ENCODE measurements around the gene LAMC2. TPM values are rescaled to one million over a fixed set of nuclear protein-coding genes. Genes with fewer than 3 reads are reported as not detected.
A peak's percentile ranks its signal among the peaks of the same experiment; 100 is the strongest.

Gene LAMC2
- total and polyA plus RNA-seq, 2 of the 13 experiments (the other 11 are each of a cell fraction or from before 2014, with no cell fraction given): 0.03 TPM; not detected in 1

DNA sequence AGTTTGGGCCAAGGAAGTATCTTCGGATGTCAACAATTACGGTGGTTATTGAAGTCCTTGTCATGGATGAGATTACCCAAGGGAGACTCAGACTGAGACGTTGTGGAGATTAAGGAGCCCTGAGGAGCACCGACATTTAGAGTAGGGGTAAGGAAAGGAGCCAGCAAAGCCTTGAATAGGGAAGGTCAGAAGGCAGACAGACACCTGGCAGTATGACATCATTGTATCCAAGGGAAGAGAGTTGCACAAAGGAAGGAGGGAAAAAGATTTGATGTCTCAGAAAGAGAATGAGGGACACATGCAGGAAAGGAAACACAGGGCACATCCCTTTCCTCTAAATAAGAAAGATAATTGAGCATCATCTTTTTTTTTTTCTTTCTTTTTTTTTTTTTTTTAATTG lies 11.7 kb downstream of the LAMC2 start:
- Histone ChIP-seq H3K9ac (ENCODE audit: insufficient read depth, low read depth, low read length) (no peak overlapping the region), H4K20me1 (ENCODE audit: insufficient read depth, low read length) (no peaks in the 10 kb centered on the region), H3K9me3 (ENCODE audit: low read length) (no peaks in the 10 kb centered on the region), H3K4me3 (replicated peaks in 1 of 3; ENCODE audit: insufficient read depth in 1 of 3, low read depth in 2 of 3, low read length in 3 of 3) (no peak overlapping the region), H3K79me2 (ENCODE audit: insufficient read depth, low read length) (no peaks in the 10 kb centered on the region), H3K4me1 (ENCODE audit: insufficient read depth, low read length) (no peaks in the 10 kb centered on the region), H3K27ac (ENCODE audit: extremely low read length, insufficient read depth, low read length) (no peak overlapping the region), H3K4me2 (ENCODE audit: low read depth, low read length) (no peak overlapping the region), H3K36me3 (replicated peaks in 1 of 2; ENCODE audit: control insufficient read depth in 1 of 2, insufficient read depth in 2 of 2, low read length in 2 of 2) (no peaks in the 10 kb centered on the region), H3K27me3 (ENCODE audit: control insufficient read depth in 1 of 2, insufficient read depth in 2 of 2, low read length in 2 of 2) (peaks cover 1 to 3% of the 10 kb centered on the region in 2 experiments; a peak in 2 of 5 replicates), H2AFZ (ENCODE audit: low read length) (no peak overlapping the region)
- CTCF ChIA-PET (ENCODE audit: low intra/inter-chr PET ratio, low total read pairs): no interaction called here
- DNase-seq (ENCODE audit: low spot score): no peak
- ATAC-seq: no peak
- WGBS (ENCODE audit: low lambda C conversion rate): 43% methylated on average over 4 of the region's 4 CpGs
- in situ Hi-C loops (cut with HindIII; ENCODE audit: extremely low pct_ligation_motif_present, low pct_unique_long_range_greater_than_20kb) (no loop called here), intact Hi-C loops (cut with micrococcal nuclease; ENCODE audit: unreplicated experiment) (no loop called here)
- TF ChIP-seq IKZF4 (CRISPR knock-in tag; IDR thresholded peaks at IDR 0.05; ENCODE audit: borderline replicate concordance, low read depth, not compliant biosample characterization): no peak
- peak; percentile 73 for TF ChIP-seq ATF7 (IDR thresholded peaks at IDR 0.05)
- TF ChIP-seq ATF7 (CRISPR knock-in tag; IDR thresholded peaks at IDR 0.05): no peak
- FAIRE-seq: no peak
- no TSS peak for BruUV-seq (replicated peaks)
- POLR2A ChIA-PET: no interaction called here

DNA sequence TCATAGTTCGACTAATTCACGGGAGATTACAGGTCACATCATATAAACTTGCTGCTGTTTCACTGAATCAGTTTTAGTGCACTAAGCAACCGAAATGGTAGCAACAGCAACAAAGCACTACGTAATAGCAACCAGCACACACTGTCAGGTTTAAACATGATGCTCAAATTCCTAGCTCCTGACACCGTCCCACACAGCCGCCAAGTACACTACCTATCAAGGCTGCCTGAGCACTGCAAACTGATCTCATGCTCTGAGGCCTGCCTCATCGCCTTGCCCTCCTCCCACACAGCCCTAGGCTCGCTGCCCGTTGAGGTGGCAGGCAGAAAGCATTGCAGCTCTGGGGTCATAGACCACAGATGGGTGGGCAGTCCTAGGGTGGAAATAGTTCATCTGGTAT lies 12.4 kb downstream of the LAMC2 start:
- 0% methylated on average over 3 of the region's 9 CpGs for WGBS (ENCODE audit: low lambda C conversion rate)
- peak; percentile 51; the same call in 1 of the 3 replicates for ATAC-seq
- TF ChIP-seq ISX (CRISPR knock-in tag; conservative IDR thresholded peaks at IDR 0.05) (no peak), IKZF1 (IDR thresholded peaks at IDR 0.05) (no peak), PLSCR1 (CRISPR knock-in tag; IDR thresholded peaks at IDR 0.05; ENCODE audit: borderline replicate concordance) (no peak), ZNF12 (CRISPR knock-in tag; IDR thresholded peaks at IDR 0.05) (no peak), ZBTB8A (CRISPR knock-in tag; IDR thresholded peaks at IDR 0.05; ENCODE audit: borderline replicate concordance, low read depth) (no peak), ZNF772 (CRISPR knock-in tag; IDR thresholded peaks at IDR 0.05) (no peak), ZBTB7A (CRISPR knock-in tag; IDR thresholded peaks at IDR 0.05) (no peak), NR2F6 (IDR thresholded peaks at IDR 0.05) (no peak), NR2F6 (CRISPR knock-in tag; IDR thresholded peaks at IDR 0.05) (no peak), ARNT (IDR thresholded peaks at IDR 0.05) (no peak)
- TF ChIP-seq, protein P1, sequence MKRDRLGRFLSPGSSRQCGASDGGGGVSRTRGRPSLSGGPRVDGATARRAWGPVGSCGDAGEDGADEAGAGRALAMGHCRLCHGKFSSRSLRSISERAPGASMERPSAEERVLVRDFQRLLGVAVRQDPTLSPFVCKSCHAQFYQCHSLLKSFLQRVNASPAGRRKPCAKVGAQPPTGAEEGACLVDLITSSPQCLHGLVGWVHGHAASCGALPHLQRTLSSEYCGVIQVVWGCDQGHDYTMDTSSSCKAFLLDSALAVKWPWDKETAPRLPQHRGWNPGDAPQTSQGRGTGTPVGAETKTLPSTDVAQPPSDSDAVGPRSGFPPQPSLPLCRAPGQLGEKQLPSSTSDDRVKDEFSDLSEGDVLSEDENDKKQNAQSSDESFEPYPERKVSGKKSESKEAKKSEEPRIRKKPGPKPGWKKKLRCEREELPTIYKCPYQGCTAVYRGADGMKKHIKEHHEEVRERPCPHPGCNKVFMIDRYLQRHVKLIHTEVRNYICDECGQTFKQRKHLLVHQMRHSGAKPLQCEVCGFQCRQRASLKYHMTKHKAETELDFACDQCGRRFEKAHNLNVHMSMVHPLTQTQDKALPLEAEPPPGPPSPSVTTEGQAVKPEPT (CRISPR knock-in tag; IDR thresholded peaks at IDR 0.05; ENCODE audit: low read depth): no peak
- TF ChIP-seq, protein P2, sequence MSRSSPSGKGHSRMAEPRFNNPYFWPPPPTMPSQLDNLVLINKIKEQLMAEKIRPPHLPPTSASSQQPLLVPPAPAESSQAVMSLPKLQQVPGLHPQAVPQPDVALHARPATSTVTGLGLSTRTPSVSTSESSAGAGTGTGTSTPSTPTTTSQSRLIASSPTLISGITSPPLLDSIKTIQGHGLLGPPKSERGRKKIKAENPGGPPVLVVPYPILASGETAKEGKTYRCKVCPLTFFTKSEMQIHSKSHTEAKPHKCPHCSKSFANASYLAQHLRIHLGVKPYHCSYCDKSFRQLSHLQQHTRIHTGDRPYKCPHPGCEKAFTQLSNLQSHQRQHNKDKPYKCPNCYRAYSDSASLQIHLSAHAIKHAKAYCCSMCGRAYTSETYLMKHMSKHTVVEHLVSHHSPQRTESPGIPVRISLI (CRISPR knock-in tag; IDR thresholded peaks at IDR 0.05; ENCODE audit: borderline replicate concordance): no peak
- TF ChIP-seq, protein P3, sequence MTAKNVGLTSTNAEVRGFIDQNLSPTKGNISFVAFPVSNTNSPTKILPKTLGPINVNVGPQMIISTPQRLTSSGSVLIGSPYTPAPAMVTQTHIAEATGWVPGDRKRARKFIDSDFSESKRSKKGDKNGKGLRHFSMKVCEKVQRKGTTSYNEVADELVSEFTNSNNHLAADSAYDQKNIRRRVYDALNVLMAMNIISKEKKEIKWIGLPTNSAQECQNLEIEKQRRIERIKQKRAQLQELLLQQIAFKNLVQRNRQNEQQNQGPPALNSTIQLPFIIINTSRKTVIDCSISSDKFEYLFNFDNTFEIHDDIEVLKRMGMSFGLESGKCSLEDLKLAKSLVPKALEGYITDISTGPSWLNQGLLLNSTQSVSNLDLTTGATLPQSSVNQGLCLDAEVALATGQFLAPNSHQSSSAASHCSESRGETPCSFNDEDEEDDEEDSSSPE (CRISPR knock-in tag; IDR thresholded peaks at IDR 0.05): no peak

More for the DNA sequence above, 12.4 kb downstream of the LAMC2 start:
- Histone ChIP-seq H2AFZ (ENCODE audit: low read length) (no peak overlapping the region), H3K4me2 (ENCODE audit: low read depth, low read length) (no peak overlapping the region), H3K27me3 (ENCODE audit: control insufficient read depth in 1 of 2, insufficient read depth in 2 of 2, low read length in 2 of 2) (peaks cover 1 to 3% of the 10 kb centered on the region in 2 experiments; a peak in 2 of 5 replicates), H3K4me3 (replicated peaks in 1 of 3; ENCODE audit: insufficient read depth in 1 of 3, low read depth in 2 of 3, low read length in 3 of 3) (no peak overlapping the region), H3K9me3 (ENCODE audit: low read length) (no peaks in the 10 kb centered on the region), H3K36me3 (replicated peaks in 1 of 2; ENCODE audit: control insufficient read depth in 1 of 2, insufficient read depth in 2 of 2, low read length in 2 of 2) (no peaks in the 10 kb centered on the region), H3K4me1 (ENCODE audit: insufficient read depth, low read length) (no peaks in the 10 kb centered on the region), H3K27ac (ENCODE audit: extremely low read length, insufficient read depth, low read length) (no peak overlapping the region), H3K79me2 (ENCODE audit: insufficient read depth, low read length) (no peaks in the 10 kb centered on the region), H3K9ac (ENCODE audit: insufficient read depth, low read depth, low read length) (no peak overlapping the region), H4K20me1 (ENCODE audit: insufficient read depth, low read length) (no peaks in the 10 kb centered on the region)
- ChIA-PET CTCF (ENCODE audit: low intra/inter-chr PET ratio, low total read pairs) (no interaction called here), POLR2A (no interaction called here)
- no peak for FAIRE-seq
- BruUV-seq (replicated peaks): no TSS peak
- in situ Hi-C loops (cut with HindIII; ENCODE audit: extremely low pct_ligation_motif_present, low pct_unique_long_range_greater_than_20kb): no loop called here
- DNase-seq (ENCODE audit: low spot score): no peak
- intact Hi-C loops (cut with micrococcal nuclease; ENCODE audit: unreplicated experiment): no loop called here
